ENCODE results near the gene TERT.
"Not testable (repeated sequence)": the region's sequence is repeated elsewhere in the genome, so short reads cannot be mapped to it uniquely, and the experiment has no call there.

Gene TERT

GRCh38 chr5:1339139-1339817 lies 44.4 kb upstream of the TERT start:
- ATAC-seq: not testable (repeated sequence)

- no peak for ATAC-seq
These were observed 43.7 kb upstream of the TERT start for GRCh38 chr5:1338506-1339070.

GRCh38 chr5:1338196-1338490 lies 43.3 kb upstream of the TERT start:
- no peak for TF ChIP-seq PPARA (CRISPR knock-in tag; IDR thresholded peaks at IDR 0.05; ENCODE audit: borderline replicate concordance)
- no peak for TF ChIP-seq CSDC2 (CRISPR knock-in tag; IDR thresholded peaks at IDR 0.05)
- TF ChIP-seq TOX (CRISPR knock-in tag; IDR thresholded peaks at IDR 0.05; ENCODE audit: borderline replicate concordance): no peak
- no peak for TF ChIP-seq ZFP30 (CRISPR knock-in tag; IDR thresholded peaks at IDR 0.05)
- TF ChIP-seq SNAI2 (CRISPR knock-in tag; IDR thresholded peaks at IDR 0.05): no peak
- TF ChIP-seq, protein P1, sequence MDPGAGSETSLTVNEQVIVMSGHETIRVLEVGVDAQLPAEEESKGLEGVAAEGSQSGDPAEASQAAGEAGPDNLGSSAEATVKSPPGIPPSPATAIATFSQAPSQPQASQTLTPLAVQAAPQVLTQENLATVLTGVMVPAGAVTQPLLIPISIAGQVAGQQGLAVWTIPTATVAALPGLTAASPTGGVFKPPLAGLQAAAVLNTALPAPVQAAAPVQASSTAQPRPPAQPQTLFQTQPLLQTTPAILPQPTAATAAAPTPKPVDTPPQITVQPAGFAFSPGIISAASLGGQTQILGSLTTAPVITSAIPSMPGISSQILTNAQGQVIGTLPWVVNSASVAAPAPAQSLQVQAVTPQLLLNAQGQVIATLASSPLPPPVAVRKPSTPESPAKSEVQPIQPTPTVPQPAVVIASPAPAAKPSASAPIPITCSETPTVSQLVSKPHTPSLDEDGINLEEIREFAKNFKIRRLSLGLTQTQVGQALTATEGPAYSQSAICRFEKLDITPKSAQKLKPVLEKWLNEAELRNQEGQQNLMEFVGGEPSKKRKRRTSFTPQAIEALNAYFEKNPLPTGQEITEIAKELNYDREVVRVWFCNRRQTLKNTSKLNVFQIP (CRISPR knock-in tag; IDR thresholded peaks at IDR 0.05; ENCODE audit: borderline replicate concordance, low read depth): no peak
- TF ChIP-seq, protein P2, sequence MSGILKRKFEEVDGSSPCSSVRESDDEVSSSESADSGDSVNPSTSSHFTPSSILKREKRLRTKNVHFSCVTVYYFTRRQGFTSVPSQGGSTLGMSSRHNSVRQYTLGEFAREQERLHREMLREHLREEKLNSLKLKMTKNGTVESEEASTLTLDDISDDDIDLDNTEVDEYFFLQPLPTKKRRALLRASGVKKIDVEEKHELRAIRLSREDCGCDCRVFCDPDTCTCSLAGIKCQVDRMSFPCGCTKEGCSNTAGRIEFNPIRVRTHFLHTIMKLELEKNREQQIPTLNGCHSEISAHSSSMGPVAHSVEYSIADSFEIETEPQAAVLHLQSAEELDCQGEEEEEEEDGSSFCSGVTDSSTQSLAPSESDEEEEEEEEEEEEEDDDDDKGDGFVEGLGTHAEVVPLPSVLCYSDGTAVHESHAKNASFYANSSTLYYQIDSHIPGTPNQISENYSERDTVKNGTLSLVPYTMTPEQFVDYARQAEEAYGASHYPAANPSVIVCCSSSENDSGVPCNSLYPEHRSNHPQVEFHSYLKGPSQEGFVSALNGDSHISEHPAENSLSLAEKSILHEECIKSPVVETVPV (CRISPR knock-in tag; IDR thresholded peaks at IDR 0.05): no peak
- no peak for TF ChIP-seq ESRRG (CRISPR knock-in tag; IDR thresholded peaks at IDR 0.05)
- TF ChIP-seq ISL1 (CRISPR knock-in tag; IDR thresholded peaks at IDR 0.05): no peak
- TF ChIP-seq OSR1 (CRISPR knock-in tag; IDR thresholded peaks at IDR 0.05): no peak
- no peak for TF ChIP-seq ARNTL (CRISPR knock-in tag; IDR thresholded peaks at IDR 0.05; ENCODE audit: borderline replicate concordance, low read depth)
- no peak for TF ChIP-seq GLIS3 (CRISPR knock-in tag; IDR thresholded peaks at IDR 0.05)
- TF ChIP-seq, protein P3, sequence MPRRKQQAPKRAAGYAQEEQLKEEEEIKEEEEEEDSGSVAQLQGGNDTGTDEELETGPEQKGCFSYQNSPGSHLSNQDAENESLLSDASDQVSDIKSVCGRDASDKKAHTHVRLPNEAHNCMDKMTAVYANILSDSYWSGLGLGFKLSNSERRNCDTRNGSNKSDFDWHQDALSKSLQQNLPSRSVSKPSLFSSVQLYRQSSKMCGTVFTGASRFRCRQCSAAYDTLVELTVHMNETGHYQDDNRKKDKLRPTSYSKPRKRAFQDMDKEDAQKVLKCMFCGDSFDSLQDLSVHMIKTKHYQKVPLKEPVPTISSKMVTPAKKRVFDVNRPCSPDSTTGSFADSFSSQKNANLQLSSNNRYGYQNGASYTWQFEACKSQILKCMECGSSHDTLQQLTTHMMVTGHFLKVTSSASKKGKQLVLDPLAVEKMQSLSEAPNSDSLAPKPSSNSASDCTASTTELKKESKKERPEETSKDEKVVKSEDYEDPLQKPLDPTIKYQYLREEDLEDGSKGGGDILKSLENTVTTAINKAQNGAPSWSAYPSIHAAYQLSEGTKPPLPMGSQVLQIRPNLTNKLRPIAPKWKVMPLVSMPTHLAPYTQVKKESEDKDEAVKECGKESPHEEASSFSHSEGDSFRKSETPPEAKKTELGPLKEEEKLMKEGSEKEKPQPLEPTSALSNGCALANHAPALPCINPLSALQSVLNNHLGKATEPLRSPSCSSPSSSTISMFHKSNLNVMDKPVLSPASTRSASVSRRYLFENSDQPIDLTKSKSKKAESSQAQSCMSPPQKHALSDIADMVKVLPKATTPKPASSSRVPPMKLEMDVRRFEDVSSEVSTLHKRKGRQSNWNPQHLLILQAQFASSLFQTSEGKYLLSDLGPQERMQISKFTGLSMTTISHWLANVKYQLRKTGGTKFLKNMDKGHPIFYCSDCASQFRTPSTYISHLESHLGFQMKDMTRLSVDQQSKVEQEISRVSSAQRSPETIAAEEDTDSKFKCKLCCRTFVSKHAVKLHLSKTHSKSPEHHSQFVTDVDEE (CRISPR knock-in tag; IDR thresholded peaks at IDR 0.05): no peak
- TF ChIP-seq PATZ1 (CRISPR knock-in tag; IDR thresholded peaks at IDR 0.05; ENCODE audit: borderline replicate concordance): no peak
- ATAC-seq: no peak

More at GRCh38 chr5:1338506-1339070, 43.7 kb upstream of the TERT start:
- TF ChIP-seq CSDC2 (CRISPR knock-in tag; IDR thresholded peaks at IDR 0.05) (no peak), BACH2 (CRISPR knock-in tag; IDR thresholded peaks at IDR 0.05; ENCODE audit: borderline replicate concordance) (no peak), SNAI2 (CRISPR knock-in tag; IDR thresholded peaks at IDR 0.05) (no peak), PPARA (CRISPR knock-in tag; IDR thresholded peaks at IDR 0.05; ENCODE audit: borderline replicate concordance) (no peak), ESRRG (CRISPR knock-in tag; IDR thresholded peaks at IDR 0.05) (no peak)
- TF ChIP-seq, protein P3 (CRISPR knock-in tag; IDR thresholded peaks at IDR 0.05): no peak

Data from SK-N-SH treated with all-trans-retinoic acid at 6 μM for 48 hours (cell line).